Smooth muscle cell of the brain vasculature (primary cell): ENCODE data around the gene LSM7.

Experiments used
- DNase-seq: peaks from one replicate; pipeline ENCODE4 v3.0.0-alpha.2; 2012; ENCODE audit warnings: low read depth, low spot score

The LSM7 gene

GRCh38 chr19:2323707-2324106 lies 4.7 kb downstream of the LSM7 start:
- no peak for DNase-seq

- DNase-seq: no peak
Observed at GRCh38 chr19:2321565-2322283, 6.7 kb downstream of the LSM7 start.

GRCh38 chr19:2320939-2321338 lies 7.4 kb downstream of the LSM7 start:
- no peak for DNase-seq

GRCh38 chr19:2320049-2320448 lies 8.3 kb downstream of the LSM7 start:
- DNase-seq: no peak

- no peak for DNase-seq
Observed at GRCh38 chr19:2319551-2319950, 8.8 kb downstream of the LSM7 start.

- DNase-seq: no peak
Observed at GRCh38 chr19:2318923-2319322, 9.5 kb downstream of the LSM7 start.

- no peak for DNase-seq
Observed at GRCh38 chr19:2317756-2318155, 10.6 kb downstream of the LSM7 start.

- DNase-seq: no peak
Observed at GRCh38 chr19:2317300-2317699, 11.1 kb downstream of the LSM7 start.

GRCh38 chr19:2315818-2316353 lies 12.5 kb downstream of the LSM7 start:
- DNase-seq: no peak

- DNase-seq: no peak
Observed at GRCh38 chr19:2315121-2315817, 13.1 kb downstream of the LSM7 start.

- no peak for DNase-seq
Observed at GRCh38 chr19:2312820-2313501, 15.4 kb downstream of the LSM7 start.

- no peak for DNase-seq
Observed at GRCh38 chr19:2311093-2311492, 17.3 kb downstream of the LSM7 start.

- no peak for DNase-seq
Observed at GRCh38 chr19:2309734-2310362, 18.5 kb downstream of the LSM7 start.

GRCh38 chr19:2308114-2308556 lies 20.3 kb downstream of the LSM7 start, which contains the start of gene LINGO3:
LINGO3 (minus strand) TSS chr19:2308154; CDS start chr19:2291776, 16,378 bp downstream.
- no peak for DNase-seq

GRCh38 chr19:2307518-2308012 lies 20.8 kb downstream of the LSM7 start:
- no peak for DNase-seq

- DNase-seq: no peak
Observed at GRCh38 chr19:2306971-2307370, 21.4 kb downstream of the LSM7 start.

- DNase-seq: no peak
Observed at GRCh38 chr19:2306281-2306806, 22.0 kb downstream of the LSM7 start.

- no peak for DNase-seq
Observed at GRCh38 chr19:2305452-2306280, 22.7 kb downstream of the LSM7 start.

GRCh38 chr19:2303211-2303798 lies 25.1 kb downstream of the LSM7 start:
- DNase-seq: no peak
